Neural crest cell (in vitro differentiated cells): ENCODE data around the gene DYNC1I1. TPM values are rescaled to one million over a fixed set of nuclear protein-coding genes. Genes with fewer than 3 reads are reported as not detected.

ENCODE experiments used
- DNase-seq: peaks from one replicate; pipeline ENCODE4 v3.0.0; 2021; ENCODE audit warnings: low read depth, mixed read lengths, low spot score
- H3K27ac Mint-ChIP-seq: one replicate; pipeline ENCODE4 v1.8.0; 2021; ENCODE audit warnings: mild to moderate bottlenecking, mixed read lengths; ENCODE audit not compliant: unreplicated experiment
- H3K27me3 Mint-ChIP-seq: 2 replicates; pipeline ENCODE4 v1.8.0; 2021; ENCODE audit warnings: low read depth, mild to moderate bottlenecking, mixed read lengths
- H3K36me3 Mint-ChIP-seq: 2 replicates; pipeline ENCODE4 v1.8.0; 2021; ENCODE audit warnings: low read depth, mild to moderate bottlenecking, mixed read lengths
- H3K4me1 Mint-ChIP-seq: 2 replicates; pipeline ENCODE4 v1.8.0; 2021; ENCODE audit warnings: mixed read lengths
- H3K4me3 Mint-ChIP-seq: one replicate; pipeline ENCODE4 v1.8.0; 2021; ENCODE audit warnings: mild to moderate bottlenecking, mixed read lengths
- H3K9me3 Mint-ChIP-seq: 2 replicates; pipeline ENCODE4 v1.8.0; 2021; ENCODE audit warnings: mixed read lengths
- total RNA-seq: library from RNA; stranded (reverse); gene quantifications from 2 replicates; pipeline ENCODE4 v1.2.1, GENCODE V29; 2021
- TF ChIP-seq, protein P1 (sequence below): fragments of 200-600 bp; sonication (generic); conservative IDR thresholded peaks from 2 replicates; pipeline ENCODE4 v1.5.0; 2021; ENCODE audit warnings: antibody characterized with exemption, mild to moderate bottlenecking

DYNC1I1 gene
- total RNA-seq, 1 donor from 2014 or later: 0.79 TPM

DNA sequence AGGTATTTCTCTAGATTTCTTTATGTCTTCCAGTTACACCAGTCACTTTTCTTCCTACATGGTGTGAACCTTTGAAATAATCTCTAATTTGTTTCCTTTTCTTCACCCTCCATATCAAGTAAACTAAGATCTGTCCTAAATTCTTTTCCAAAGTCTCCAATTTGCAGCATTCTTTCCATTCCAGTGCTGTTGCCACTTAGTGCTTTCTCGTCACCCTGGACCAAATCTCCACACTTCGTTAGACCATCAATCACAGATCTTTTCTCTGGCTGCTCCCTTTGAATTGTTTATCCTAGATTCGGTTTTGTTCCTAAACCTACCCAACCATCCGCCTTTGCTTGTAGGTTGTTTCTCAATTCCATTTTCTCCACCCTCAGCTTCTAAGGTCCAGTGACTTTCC lies 74.7 kb downstream of the DYNC1I1 start:
- no peak for DNase-seq
- H3K36me3 Mint-ChIP-seq: no peaks in the 10 kb centered on the region
- H3K9me3 Mint-ChIP-seq: no peaks in the 10 kb centered on the region
- TF ChIP-seq, protein P1, sequence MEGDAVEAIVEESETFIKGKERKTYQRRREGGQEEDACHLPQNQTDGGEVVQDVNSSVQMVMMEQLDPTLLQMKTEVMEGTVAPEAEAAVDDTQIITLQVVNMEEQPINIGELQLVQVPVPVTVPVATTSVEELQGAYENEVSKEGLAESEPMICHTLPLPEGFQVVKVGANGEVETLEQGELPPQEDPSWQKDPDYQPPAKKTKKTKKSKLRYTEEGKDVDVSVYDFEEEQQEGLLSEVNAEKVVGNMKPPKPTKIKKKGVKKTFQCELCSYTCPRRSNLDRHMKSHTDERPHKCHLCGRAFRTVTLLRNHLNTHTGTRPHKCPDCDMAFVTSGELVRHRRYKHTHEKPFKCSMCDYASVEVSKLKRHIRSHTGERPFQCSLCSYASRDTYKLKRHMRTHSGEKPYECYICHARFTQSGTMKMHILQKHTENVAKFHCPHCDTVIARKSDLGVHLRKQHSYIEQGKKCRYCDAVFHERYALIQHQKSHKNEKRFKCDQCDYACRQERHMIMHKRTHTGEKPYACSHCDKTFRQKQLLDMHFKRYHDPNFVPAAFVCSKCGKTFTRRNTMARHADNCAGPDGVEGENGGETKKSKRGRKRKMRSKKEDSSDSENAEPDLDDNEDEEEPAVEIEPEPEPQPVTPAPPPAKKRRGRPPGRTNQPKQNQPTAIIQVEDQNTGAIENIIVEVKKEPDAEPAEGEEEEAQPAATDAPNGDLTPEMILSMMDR: no peak
- no peaks in the 10 kb centered on the region for H3K4me1 Mint-ChIP-seq
- H3K27me3 Mint-ChIP-seq: no peaks in the 10 kb centered on the region
- H3K4me3 Mint-ChIP-seq: no peak overlapping the region
- H3K27ac Mint-ChIP-seq: no peak overlapping the region

DNA sequence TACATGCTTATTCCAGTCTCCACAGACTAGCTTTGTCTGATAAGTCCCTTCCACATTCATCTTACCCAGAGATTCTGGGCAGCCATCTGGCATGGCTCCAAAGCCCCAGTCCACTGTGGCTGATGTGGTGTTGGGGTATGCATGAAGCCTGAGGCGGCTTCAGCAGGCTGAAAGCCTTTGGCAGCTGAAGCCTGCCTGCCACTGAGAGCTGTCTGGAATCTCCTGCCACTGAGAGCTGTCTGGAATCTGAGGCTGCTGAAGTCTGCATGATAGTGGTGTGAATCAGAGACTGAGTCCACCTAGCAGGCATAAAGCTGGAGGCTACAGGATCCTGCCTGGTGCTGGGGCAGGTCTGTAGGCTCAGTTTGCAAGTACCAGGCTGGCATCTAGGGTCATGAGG lies 87.1 kb downstream of the DYNC1I1 start:
- Mint-ChIP-seq H3K4me1 (no peaks in the 10 kb centered on the region), H3K27me3 (no peaks in the 10 kb centered on the region), H3K27ac (no peak overlapping the region), H3K36me3 (no peaks in the 10 kb centered on the region), H3K4me3 (no peak overlapping the region), H3K9me3 (no peaks in the 10 kb centered on the region)
- DNase-seq: no peak
- TF ChIP-seq, protein P1: no peak

DNA sequence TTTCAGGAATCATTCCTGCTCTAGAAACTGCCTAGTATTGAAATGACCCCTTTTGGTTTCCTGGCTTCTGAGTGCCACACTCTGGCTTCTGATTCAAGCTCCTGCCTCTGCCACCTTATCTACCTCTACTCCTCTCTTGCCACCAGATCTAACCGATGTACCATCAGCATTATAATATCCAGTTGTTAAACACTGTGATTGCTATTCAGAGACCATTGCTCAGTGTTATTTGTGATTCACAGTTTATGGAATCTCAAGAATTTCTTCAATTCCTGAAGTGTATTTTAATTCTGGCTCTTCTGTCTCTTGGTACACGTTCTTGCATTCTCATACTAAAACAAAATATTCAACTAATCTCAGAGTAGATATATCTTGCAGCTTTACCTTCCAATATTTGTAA lies 88.7 kb downstream of the DYNC1I1 start:
- no peaks in the 10 kb centered on the region for H3K27me3 Mint-ChIP-seq
- H3K36me3 Mint-ChIP-seq: no peaks in the 10 kb centered on the region
- DNase-seq: no peak
- no peak overlapping the region for H3K27ac Mint-ChIP-seq
- no peak overlapping the region for H3K4me3 Mint-ChIP-seq
- H3K9me3 Mint-ChIP-seq: no peaks in the 10 kb centered on the region
- H3K4me1 Mint-ChIP-seq: no peaks in the 10 kb centered on the region
- TF ChIP-seq, protein P1: no peak

DNA sequence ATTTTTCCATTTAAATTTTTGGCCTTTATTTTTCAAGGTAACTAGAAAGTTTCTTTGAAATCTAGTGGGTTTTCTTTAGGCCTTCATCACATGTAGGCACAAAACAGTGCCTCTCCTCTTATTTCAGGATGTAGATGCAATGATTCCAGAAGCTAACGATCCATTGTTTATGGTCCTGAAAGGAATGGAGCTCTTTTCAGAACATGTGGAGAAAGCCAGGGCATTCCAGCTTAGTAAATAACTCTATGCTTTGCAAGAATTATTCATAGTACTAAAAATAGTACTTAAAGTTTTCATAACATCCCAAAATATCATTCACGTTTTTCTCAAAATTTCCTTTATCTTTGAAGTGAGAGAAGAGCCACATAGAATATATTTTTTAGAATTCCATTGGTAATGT lies 91.3 kb downstream of the DYNC1I1 start:
- Mint-ChIP-seq H3K9me3 (no peaks in the 10 kb centered on the region), H3K4me3 (no peak overlapping the region), H3K36me3 (no peaks in the 10 kb centered on the region), H3K27me3 (no peaks in the 10 kb centered on the region), H3K27ac (no peak overlapping the region), H3K4me1 (no peaks in the 10 kb centered on the region)
- DNase-seq: no peak
- TF ChIP-seq, protein P1: no peak

DNA sequence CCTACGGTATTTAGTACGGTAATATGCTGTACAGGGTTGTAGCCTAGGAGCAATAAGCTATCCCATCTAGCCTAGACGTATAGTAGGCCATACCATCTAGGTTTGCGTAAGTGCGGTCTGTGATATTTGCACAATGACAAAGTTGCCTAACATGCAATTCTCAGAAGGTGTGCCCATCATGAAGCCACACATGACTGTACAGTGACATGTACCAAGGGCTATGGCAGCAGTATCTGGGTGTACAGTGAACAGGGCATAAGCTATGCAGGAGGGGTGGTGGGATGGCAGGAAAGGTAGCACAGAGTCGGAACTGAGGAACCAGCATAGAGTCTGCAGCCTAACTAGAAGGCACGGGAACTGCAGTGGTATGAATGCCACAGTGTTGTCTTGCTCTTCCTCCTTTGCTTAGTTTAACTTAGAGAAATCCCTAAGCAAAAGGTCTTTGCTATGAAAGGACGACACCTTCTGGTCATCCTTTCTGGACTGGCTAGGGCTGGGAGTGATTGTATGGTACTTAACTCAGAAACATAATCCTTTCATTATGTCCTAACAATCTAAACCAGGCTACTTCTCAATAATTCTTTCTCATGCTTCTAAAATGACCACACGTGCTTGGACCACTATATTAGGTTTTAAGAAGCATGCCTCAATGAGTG lies 93.5 kb downstream of the DYNC1I1 start:
- Mint-ChIP-seq H3K36me3 (no peaks in the 10 kb centered on the region), H3K4me1 (peaks cover 4% of the 10 kb centered on the region), H3K27ac (no peak overlapping the region), H3K27me3 (no peaks in the 10 kb centered on the region), H3K4me3 (no peak overlapping the region), H3K9me3 (no peaks in the 10 kb centered on the region)
- no peak for DNase-seq
- TF ChIP-seq, protein P1: peak; percentile 52
